Loucy (cell line): ENCODE measurements around the gene BABAM2.

Source experiments
- EZH2phosphoT487 ChIP-seq: fragments of 200-600 bp; IDR thresholded peaks from 2 replicates; pipeline ENCODE4 v1.6.1; 2018; ENCODE audit warnings: antibody characterized with exemption, mild to moderate bottlenecking, moderate library complexity, borderline replicate concordance
- TF ChIP-seq, protein P1 (sequence below): fragments of 200-600 bp; sonication (generic); conservative IDR thresholded peaks from 2 replicates; pipeline ENCODE4 v1.5.1; 2014; ENCODE audit warnings: mild to moderate bottlenecking, antibody characterized with exemption, low read length

GRCh38 chr2:28162564-28162963 lies 272.0 kb downstream of the BABAM2 start:
- TF ChIP-seq, protein P1, sequence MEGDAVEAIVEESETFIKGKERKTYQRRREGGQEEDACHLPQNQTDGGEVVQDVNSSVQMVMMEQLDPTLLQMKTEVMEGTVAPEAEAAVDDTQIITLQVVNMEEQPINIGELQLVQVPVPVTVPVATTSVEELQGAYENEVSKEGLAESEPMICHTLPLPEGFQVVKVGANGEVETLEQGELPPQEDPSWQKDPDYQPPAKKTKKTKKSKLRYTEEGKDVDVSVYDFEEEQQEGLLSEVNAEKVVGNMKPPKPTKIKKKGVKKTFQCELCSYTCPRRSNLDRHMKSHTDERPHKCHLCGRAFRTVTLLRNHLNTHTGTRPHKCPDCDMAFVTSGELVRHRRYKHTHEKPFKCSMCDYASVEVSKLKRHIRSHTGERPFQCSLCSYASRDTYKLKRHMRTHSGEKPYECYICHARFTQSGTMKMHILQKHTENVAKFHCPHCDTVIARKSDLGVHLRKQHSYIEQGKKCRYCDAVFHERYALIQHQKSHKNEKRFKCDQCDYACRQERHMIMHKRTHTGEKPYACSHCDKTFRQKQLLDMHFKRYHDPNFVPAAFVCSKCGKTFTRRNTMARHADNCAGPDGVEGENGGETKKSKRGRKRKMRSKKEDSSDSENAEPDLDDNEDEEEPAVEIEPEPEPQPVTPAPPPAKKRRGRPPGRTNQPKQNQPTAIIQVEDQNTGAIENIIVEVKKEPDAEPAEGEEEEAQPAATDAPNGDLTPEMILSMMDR, result no peak
- TF ChIP-seq EZH2phosphoT487, result no peak
